HL-60/S4 treated with retinoic acid at 250 ng/mL for 4 days and 3 days (cell line): ENCODE data around the gene LETM1.

Source experiments
- in situ Hi-C: fragments of 300-500 bp; cut with MboI; formaldehyde crosslinking; loops from 2 replicates; pipeline ENCODE4 v1.7.0; 2022; ENCODE audit warnings: low sequenced_read_pairs

LETM1 gene

DNA sequence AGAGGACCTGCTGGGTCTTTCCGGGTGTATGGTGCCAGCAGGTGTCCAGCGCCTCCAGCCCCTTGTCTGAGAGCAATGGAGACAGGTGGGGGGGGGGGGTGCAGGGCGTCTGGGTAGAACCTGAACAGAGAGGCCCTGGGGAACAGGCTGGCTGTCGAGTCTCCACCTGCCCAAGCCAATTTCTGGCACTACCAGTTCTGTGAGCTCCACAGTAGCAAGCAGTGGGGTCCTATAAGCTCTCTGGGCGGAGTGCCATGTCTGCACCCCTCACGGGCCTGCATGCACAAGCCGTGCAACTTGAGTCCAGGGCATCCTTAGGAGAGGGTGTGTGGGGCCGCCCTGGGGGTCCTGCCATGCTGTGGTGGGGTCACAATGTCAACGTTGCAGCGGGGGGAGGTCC is 72.9 kb downstream of the LETM1 start:
- in situ Hi-C loops, result no loop called here

DNA sequence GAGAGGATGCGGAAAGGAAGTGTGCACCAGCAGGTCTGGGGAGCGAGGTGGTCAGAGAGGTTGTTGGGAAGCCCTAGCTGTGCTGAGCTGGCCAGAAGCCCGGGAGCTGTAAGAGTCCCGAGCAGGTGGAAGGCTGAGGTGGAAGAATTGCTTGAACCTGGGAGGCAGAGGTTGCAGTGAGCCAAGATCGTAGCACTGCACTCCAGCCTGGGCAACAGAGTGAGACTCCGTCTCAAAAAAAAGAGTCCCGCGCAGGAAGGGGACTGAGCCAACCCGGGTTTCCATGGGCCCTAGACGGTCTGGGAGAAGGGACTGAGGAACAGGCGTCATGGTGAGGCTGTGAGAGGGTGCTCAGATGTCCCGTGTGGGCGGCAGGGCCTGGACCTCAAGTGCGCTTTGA is 75.5 kb downstream of the LETM1 start:
- in situ Hi-C loops, result no loop called here

DNA sequence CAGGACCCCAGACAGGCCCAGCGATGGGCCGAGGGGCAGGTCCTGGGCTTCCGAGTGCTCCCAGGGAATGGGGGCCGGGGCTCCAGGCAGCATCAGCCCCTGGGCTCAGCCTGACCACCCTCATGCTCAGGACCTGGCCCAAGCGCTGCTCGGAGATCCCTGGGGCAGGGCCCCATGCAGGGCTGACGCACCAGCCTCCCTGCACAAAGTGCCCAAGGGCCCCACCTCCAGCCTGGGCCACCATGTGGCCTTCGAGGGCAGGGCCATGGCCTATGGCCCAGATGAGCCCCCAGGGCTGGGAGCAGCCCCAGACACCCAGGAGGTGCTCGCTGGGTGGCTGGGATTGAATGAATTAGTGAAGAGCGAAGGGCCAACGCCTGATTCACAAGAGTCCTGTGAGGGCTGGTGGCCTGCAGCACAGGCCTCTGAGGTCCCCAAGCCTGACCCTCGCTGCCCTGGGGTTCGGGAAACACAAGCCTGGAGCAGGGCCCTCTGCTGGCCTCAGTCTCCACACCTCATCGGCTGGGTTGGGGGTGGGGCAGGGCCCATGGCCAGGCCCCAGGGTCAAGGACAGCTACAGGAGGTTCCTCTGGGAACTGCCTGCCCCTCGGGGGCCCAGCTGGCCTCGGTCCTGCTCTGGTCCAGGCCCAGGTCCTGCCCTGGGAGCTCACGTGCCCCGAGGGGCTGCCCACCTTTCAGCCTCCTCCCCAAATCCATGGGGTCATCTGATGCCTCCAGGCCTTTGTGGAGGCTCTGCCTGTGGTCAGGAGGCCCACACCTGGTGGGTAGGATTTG is 76.2 kb downstream of the LETM1 start:
- in situ Hi-C loops, result no loop called here

GRCh38 chr4:1778642-1779392 is 77.1 kb downstream of the LETM1 start:
- in situ Hi-C loops, result no loop called here

DNA sequence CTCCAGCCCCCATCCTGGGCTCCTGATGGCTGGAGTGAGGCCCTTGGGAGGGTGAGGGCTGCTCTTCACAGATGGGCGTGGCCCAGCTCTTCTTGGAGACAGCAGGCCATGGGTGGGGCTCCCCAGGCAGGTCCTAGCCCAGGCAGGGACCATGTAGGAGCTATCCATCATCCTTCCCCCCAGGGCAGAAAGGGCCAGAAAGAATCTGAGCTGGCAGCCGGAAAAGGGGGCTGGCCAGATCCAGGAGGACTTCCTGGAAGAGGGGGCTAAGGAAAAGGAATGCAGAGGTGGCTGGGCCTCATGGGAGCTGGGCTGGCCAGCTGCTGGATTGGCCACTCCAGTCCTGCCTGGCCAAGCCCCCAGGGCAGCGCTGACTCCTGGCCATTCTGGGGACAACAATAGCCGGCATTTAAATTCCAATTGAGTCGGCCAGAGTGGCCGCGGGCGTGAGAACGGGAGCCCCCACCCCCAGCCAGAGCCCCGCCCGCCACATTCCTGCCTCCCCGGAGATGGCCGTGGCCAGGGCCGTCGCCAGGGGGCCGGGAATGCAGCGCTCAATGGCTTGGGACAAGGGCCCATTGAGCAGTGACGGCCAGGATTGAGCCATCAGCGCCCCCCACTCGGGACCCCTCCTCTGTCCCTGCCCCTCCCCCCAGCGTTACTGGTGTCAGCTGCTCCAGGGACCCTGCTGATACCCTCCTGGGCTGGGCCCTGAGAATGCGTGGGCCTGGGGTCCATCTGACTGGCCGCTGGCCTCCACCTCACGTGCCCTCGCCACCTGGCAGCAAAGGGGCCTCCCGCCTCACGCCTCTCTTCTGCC is 77.9 kb downstream of the LETM1 start:
- in situ Hi-C loops, result no loop called here

DNA sequence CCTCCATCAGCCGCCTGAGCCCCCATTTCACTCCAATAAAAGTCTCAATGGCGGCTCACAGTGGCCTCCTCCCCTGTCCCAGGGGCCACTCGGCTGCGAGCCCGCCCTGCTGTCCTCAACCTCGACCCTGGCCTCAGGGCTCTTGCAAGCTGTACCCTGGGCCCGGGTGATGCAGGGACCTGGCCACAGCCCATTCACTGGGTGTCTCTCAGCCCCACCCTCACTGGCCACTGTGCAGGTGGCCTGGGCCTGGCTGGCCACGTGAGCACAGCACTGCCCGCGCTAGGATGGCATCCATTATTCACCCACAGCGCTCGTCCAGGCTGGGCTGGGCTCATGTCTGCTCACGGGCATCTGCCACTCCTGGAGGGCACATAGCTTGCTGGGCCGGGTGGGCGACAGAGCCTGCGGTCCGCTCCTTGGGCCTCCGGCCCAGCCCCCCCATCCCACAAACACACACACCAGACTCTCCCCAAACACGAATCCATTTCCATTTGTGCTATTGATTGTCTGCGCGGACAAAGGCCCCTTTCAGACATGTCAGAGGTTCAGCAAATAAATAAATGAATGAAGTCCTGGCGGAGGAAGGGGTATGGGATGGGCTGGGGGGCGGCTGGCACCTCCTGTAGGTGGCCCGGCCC is 79.3 kb downstream of the LETM1 start:
- in situ Hi-C loops, result no loop called here

DNA sequence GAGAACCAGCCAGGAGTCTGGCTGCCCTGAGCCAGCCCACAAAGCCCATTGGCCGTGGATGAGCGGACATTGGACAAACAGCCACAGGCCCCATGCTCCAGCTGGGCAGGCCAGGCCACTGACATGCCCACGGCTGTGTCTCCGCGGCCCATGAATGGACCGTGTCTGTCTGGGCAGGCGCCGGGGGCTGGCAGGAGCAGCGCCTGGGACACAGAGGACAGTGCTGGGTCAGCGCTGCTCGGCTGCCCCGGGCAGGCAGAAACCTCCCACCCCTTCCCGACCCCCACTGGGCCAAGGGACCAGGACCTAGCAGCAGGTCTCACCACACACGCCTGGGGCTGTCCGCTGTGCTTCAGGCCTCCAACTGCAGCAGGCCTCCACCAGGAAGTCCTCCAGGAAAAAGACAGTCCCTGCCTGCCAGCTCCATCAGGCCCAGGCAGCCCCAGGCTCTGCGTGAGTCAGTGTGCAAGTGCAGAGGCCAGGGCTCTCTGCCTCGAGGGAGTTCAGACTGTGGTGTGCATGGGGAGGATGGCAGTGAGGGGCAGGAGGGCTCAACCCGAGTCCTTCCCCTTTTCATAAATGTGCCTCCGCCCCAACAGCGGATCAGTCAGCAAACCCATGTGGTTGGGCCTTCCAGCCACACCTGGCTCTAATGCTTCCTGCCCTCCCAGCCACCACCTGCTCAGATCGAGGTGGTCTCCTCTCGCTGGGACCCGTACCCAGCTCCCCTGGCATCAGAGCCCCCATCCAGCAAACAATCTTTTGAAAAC is 80.0 kb downstream of the LETM1 start:
- in situ Hi-C loops, result no loop called here

- in situ Hi-C loops, result no loop called here
Observed at GRCh38 chr4:1773754-1774153, 82.2 kb downstream of the LETM1 start.

GRCh38 chr4:1772853-1773538 is 83.0 kb downstream of the LETM1 start:
- in situ Hi-C loops, result no loop called here

GRCh38 chr4:1771555-1772305 is 84.2 kb downstream of the LETM1 start:
- in situ Hi-C loops, result no loop called here

- in situ Hi-C loops, result no loop called here
Observed at GRCh38 chr4:1770791-1771231, 85.1 kb downstream of the LETM1 start.

DNA sequence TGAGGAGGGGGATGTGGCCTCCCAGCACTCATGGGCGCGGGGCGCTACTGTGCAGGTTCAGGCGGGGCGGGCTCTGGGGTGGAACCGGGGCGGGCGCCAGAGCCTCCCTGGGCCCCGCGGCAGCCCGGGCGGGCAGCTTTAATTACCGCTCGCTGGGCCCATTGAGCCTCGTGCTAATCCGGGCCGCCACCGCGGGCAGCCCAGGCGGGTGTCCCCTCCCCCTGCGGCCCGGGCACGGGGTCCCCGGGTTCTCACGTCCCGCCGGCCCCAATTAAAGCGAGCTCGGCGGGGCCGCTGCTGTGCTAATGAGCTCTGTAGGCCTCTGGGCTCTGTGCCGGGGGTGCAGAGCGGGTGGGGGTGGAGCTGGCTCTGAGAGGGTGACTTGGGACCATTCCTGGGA is 85.7 kb downstream of the LETM1 start:
- in situ Hi-C loops, result no loop called here

- in situ Hi-C loops, result no loop called here
Observed at GRCh38 chr4:1769692-1770091, 86.3 kb downstream of the LETM1 start.

GRCh38 chr4:1768367-1769034 is 87.5 kb downstream of the LETM1 start:
- in situ Hi-C loops, result no loop called here

- in situ Hi-C loops, result no loop called here
Observed at GRCh38 chr4:1767770-1768366, 88.1 kb downstream of the LETM1 start.

GRCh38 chr4:1767061-1767769 is 88.7 kb downstream of the LETM1 start:
- in situ Hi-C loops, result no loop called here
